H9 (cell line): ENCODE results near the gene RBM33. TPM values are rescaled to one million over a fixed set of nuclear protein-coding genes. Genes with fewer than 3 reads are reported as not detected.

ENCODE experiments used
- DNase-seq: peaks from one replicate; pipeline ENCODE4 v3.0.0-alpha.2; 2017
- H2AFZ ChIP-seq: one replicate; pipeline ENCODE4 v1.6.1; 2013; ENCODE audit warnings: mild to moderate bottlenecking, low read length, control low read depth, moderate library complexity
- H2AK5ac ChIP-seq: 2 replicates; pipeline ENCODE4 v1.6.1; 2013; ENCODE audit warnings: low read length, control low read depth, mixed read lengths; ENCODE audit not compliant: insufficient read length
- H2BK120ac ChIP-seq: one replicate; pipeline ENCODE4 v1.6.1; 2013; ENCODE audit warnings: low read depth, mild to moderate bottlenecking, low read length, control low read depth, inconsistent platforms; ENCODE audit not compliant: poor library complexity, severe bottlenecking
- H2BK12ac ChIP-seq: 2 replicates; pipeline ENCODE4 v1.6.1; 2013; ENCODE audit warnings: low read length, control low read depth, mixed read lengths, low read depth; ENCODE audit not compliant: insufficient read length
- H2BK15ac ChIP-seq: 2 replicates; pipeline ENCODE4 v1.6.1; 2013; ENCODE audit warnings: low read depth, low read length, control low read depth
- H2BK20ac ChIP-seq: one replicate; pipeline ENCODE4 v1.6.1; 2013; ENCODE audit warnings: low read depth, mild to moderate bottlenecking, low read length, control low read depth, inconsistent platforms; ENCODE audit not compliant: poor library complexity, severe bottlenecking
- H2BK5ac ChIP-seq: 2 replicates; pipeline ENCODE4 v1.6.1; 2013; ENCODE audit warnings: low read length, control low read depth, mixed read lengths; ENCODE audit not compliant: insufficient read length
- H3K14ac ChIP-seq: 2 replicates; pipeline ENCODE4 v1.6.1; 2013; ENCODE audit warnings: low read length, control low read depth; ENCODE audit not compliant: insufficient read depth
- H3K18ac ChIP-seq: 2 replicates; pipeline ENCODE4 v1.6.1; 2013; ENCODE audit warnings: low read depth, mild to moderate bottlenecking, mixed read lengths, low read length, control low read depth; ENCODE audit not compliant: insufficient read length
- H3K23ac ChIP-seq: 2 replicates; pipeline ENCODE4 v1.6.1; 2013; ENCODE audit warnings: low read length, control low read depth, mixed read lengths, low read depth; ENCODE audit not compliant: insufficient read length
- H3K23me2 ChIP-seq: 2 replicates; pipeline ENCODE4 v1.6.1; 2013; ENCODE audit warnings: low read depth, mild to moderate bottlenecking, mixed read lengths, low read length, control low read depth; ENCODE audit not compliant: insufficient read length, poor library complexity, severe bottlenecking
- H3K27ac ChIP-seq: 2 replicates; pipeline ENCODE4 v1.5.1; 2013; ENCODE audit warnings: low read length, control low read depth, mixed read lengths, low read depth; ENCODE audit not compliant: insufficient read length
- H3K27me3 ChIP-seq: 2 replicates; pipeline ENCODE4 v1.6.1; 2013; ENCODE audit warnings: low read length, control low read depth, inconsistent platforms; ENCODE audit not compliant: insufficient read depth
- H3K4ac ChIP-seq: 2 replicates; pipeline ENCODE4 v1.6.1; 2013; ENCODE audit warnings: low read depth, mild to moderate bottlenecking, control low read depth, inconsistent platforms, low read length, moderate library complexity
- H3K4me1 ChIP-seq: 2 replicates; pipeline ENCODE4 v1.6.1; 2013; ENCODE audit warnings: low read length, control low read depth, inconsistent platforms; ENCODE audit not compliant: insufficient read depth
- H3K4me2 ChIP-seq: 2 replicates; pipeline ENCODE4 v1.6.1; 2013; ENCODE audit warnings: low read length, control low read depth, mixed read lengths; ENCODE audit not compliant: insufficient read length, insufficient read depth
- H3K56ac ChIP-seq: 2 replicates; pipeline ENCODE4 v1.6.1; 2013; ENCODE audit warnings: low read depth, mild to moderate bottlenecking, mixed read lengths, low read length, control low read depth; ENCODE audit not compliant: insufficient read length
- H3K79me1 ChIP-seq: 2 replicates; pipeline ENCODE4 v1.6.1; 2013; ENCODE audit warnings: low read depth, mild to moderate bottlenecking, moderate library complexity, low read length, control low read depth, inconsistent platforms; ENCODE audit not compliant: insufficient read depth, poor library complexity, severe bottlenecking
- H3K79me2 ChIP-seq: 2 replicates; pipeline ENCODE4 v1.6.1; 2013; ENCODE audit warnings: low read length, control low read depth, inconsistent platforms; ENCODE audit not compliant: insufficient read depth
- H3K9ac ChIP-seq: 2 replicates; pipeline ENCODE4 v1.6.1; 2013; ENCODE audit warnings: low read length, control low read depth, mixed read lengths; ENCODE audit not compliant: insufficient read length; ENCODE audit errors: extremely low read depth
- H3K9me3 ChIP-seq: one replicate; pipeline ENCODE4 v1.6.1; 2013; ENCODE audit warnings: low read depth, low read length, inconsistent platforms; ENCODE audit not compliant: control insufficient read depth
- H3T11ph ChIP-seq: one replicate; pipeline ENCODE4 v1.6.1; 2013; ENCODE audit warnings: mild to moderate bottlenecking, low read length, control low read depth, inconsistent platforms
- H4K20me1 ChIP-seq: one replicate; pipeline ENCODE4 v1.6.1; 2013; ENCODE audit not compliant: control insufficient read depth, insufficient read length, insufficient read depth
- H4K5ac ChIP-seq: 2 replicates; pipeline ENCODE4 v1.6.1; 2013; ENCODE audit warnings: low read depth, mild to moderate bottlenecking, mixed read lengths, low read length, control low read depth; ENCODE audit not compliant: insufficient read length
- H4K8ac ChIP-seq: replicated peaks from 2 replicates; pipeline ENCODE4 v1.6.1; 2013; ENCODE audit warnings: low read length, control low read depth, mixed read lengths, low read depth; ENCODE audit not compliant: insufficient read length
- H4K91ac ChIP-seq: 2 replicates; pipeline ENCODE4 v1.6.1; 2013; ENCODE audit warnings: low read depth, mild to moderate bottlenecking, moderate library complexity, mixed read lengths, low read length, control low read depth; ENCODE audit not compliant: insufficient read length
- H3K27ac Mint-ChIP-seq, 3 experiments: 2 replicates in 2 of 3; 3 replicates in 1 of 3; pipeline ENCODE4 v1.8.0; 2020 to 2021; ENCODE audit warnings: mixed read lengths in 3 of 3, mild to moderate bottlenecking in 1 of 3, moderate library complexity in 1 of 3
- H3K27me3 Mint-ChIP-seq: 2 replicates; pipeline ENCODE4 v1.8.0; 2021; ENCODE audit warnings: low read depth, mild to moderate bottlenecking, moderate library complexity, mixed read lengths
- H3K36me3 Mint-ChIP-seq, 3 experiments: 2 replicates in 2 of 3; 3 replicates in 1 of 3; pipeline ENCODE4 v1.8.0; 2020 to 2021; ENCODE audit warnings: low read depth in 3 of 3, mixed read lengths in 3 of 3; ENCODE audit not compliant: insufficient read depth in 1 of 3
- H3K4me1 Mint-ChIP-seq, 2 experiments: 2 replicates each; pipeline ENCODE4 v1.8.0; 2020; ENCODE audit warnings: mixed read lengths in 2 of 2
- H3K4me3 Mint-ChIP-seq, 2 experiments: 2 replicates in 1 of 2; 3 replicates in 1 of 2; pipeline ENCODE4 v1.8.0; 2020 to 2021; ENCODE audit warnings: mild to moderate bottlenecking in 2 of 2, mixed read lengths in 2 of 2, moderate library complexity in 1 of 2
- H3K9me3 Mint-ChIP-seq, 2 experiments: 2 replicates in 1 of 2; 3 replicates in 1 of 2; pipeline ENCODE4 v1.8.0; 2020; ENCODE audit warnings: mild to moderate bottlenecking in 2 of 2, mixed read lengths in 2 of 2, moderate library complexity in 1 of 2
- WGBS: extraction: QIAGEN DNeasy Blood & Tissue Kit; methylation state at CpG from one replicate; pipeline ENCODE4 v1.1.7; 2013; ENCODE audit warnings: missing lambda C conversion rate, low lambda C conversion rate, mixed read lengths; ENCODE audit not compliant: insufficient read length; ENCODE audit errors: extremely low coverage; 5-methylcytosine and 5-hydroxymethylcytosine counted together
- total RNA-seq: library from RNA; stranded (reverse); gene quantifications from 2 replicates; pipeline ENCODE4 v1.2.1, GENCODE V29; 2021
- TF ChIP-seq, protein P1 (sequence below): fragments of 200-600 bp; sonication (generic); conservative IDR thresholded peaks from 3 replicates; pipeline ENCODE4 v1.8.0; 2021; ENCODE audit warnings: antibody characterized with exemption, mild to moderate bottlenecking

The RBM33 gene
- total RNA-seq, 1 experiment from 2014 or later, result 71.3 TPM

DNA sequence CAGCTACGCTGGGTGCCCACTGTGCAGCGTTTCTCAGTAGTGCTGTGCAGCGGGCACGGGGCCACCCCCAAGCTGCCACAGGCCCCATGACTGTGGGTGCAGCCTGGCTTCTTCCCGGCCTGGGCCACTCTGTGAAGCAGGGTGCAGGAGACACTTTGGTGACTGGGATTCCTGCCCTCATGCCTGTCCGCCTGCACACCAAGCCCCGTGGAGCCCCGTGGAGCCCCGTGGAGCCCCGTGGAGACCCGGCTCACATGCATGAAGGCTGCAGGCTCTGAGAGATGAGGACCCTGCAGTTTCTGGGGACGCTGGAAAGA lies 171.7 kb downstream of the RBM33 start:
- Histone ChIP-seq H3K4me1 (no peaks in the 10 kb centered on the region), H2BK12ac (no peak overlapping the region), H2BK20ac (no peak overlapping the region), H3K23me2 (peaks cover 7% of the 10 kb centered on the region), H3K4me2 (no peak overlapping the region), H3T11ph (no peak overlapping the region), H3K27me3 (peaks cover 37% of the 10 kb centered on the region), H3K18ac (no peak overlapping the region), H3K14ac (no peak overlapping the region), H4K5ac (no peak overlapping the region), H4K91ac (no peak overlapping the region), H3K56ac (no peak overlapping the region), H3K9me3 (no peaks in the 10 kb centered on the region), H3K79me1 (no peaks in the 10 kb centered on the region), H3K4ac (no peak overlapping the region), H2BK15ac (no peak overlapping the region), H3K79me2 (no peaks in the 10 kb centered on the region), H3K9ac (no peak overlapping the region), H2BK5ac (no peak overlapping the region), H3K23ac (no peak overlapping the region), H2AK5ac (no peak overlapping the region), H4K8ac (no peak overlapping the region), H4K20me1 (no peaks in the 10 kb centered on the region), H3K27ac (no peak overlapping the region), H2AFZ (no peak overlapping the region), H2BK120ac (no peak overlapping the region)
- Mint-ChIP-seq H3K4me3 (no peak overlapping the region), H3K27me3 (peaks cover 58% of the 10 kb centered on the region), H3K4me1 (peaks cover 7 to 34% of the 10 kb centered on the region in 2 experiments), H3K9me3 (peaks cover 0 to 3% of the 10 kb centered on the region in 2 experiments; a peak in 3 of 5 replicates), H3K27ac (no peak overlapping the region), H3K36me3 (no peaks in the 10 kb centered on the region; a peak in 2 of 7 replicates)
- TF ChIP-seq, protein P1, sequence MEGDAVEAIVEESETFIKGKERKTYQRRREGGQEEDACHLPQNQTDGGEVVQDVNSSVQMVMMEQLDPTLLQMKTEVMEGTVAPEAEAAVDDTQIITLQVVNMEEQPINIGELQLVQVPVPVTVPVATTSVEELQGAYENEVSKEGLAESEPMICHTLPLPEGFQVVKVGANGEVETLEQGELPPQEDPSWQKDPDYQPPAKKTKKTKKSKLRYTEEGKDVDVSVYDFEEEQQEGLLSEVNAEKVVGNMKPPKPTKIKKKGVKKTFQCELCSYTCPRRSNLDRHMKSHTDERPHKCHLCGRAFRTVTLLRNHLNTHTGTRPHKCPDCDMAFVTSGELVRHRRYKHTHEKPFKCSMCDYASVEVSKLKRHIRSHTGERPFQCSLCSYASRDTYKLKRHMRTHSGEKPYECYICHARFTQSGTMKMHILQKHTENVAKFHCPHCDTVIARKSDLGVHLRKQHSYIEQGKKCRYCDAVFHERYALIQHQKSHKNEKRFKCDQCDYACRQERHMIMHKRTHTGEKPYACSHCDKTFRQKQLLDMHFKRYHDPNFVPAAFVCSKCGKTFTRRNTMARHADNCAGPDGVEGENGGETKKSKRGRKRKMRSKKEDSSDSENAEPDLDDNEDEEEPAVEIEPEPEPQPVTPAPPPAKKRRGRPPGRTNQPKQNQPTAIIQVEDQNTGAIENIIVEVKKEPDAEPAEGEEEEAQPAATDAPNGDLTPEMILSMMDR, result no peak
- no peak for DNase-seq
- no CpG with 5 or more reads among the region's 12 CpGs for WGBS
